Endothelial cell of umbilical vein (primary cell): Measurements from ENCODE around the gene PPCDC. TPM values are rescaled to one million over a fixed set of nuclear protein-coding genes. Genes with fewer than 3 reads are reported as not detected.

Experiments used
- BruUV-seq: library from RNA; stranded (reverse); fragments of 400-500 nt; replicated peaks from 2 replicates; lab custom pipeline; 2021; lab: Mats Ljungman, UMichigan
- CTCF ChIA-PET: fragments of 300-600, 350-600 bp; sonication (Branson Sonifier 250); formaldehyde crosslinking; loops from one replicate; lab custom pipeline; 2021; ENCODE audit warnings: antibody characterized with exemption, inconsistent platforms; lab: Charles Lee
- POLR2A ChIA-PET: fragments of 300-600, 350-600 bp; sonication (Branson Sonifier 250); formaldehyde crosslinking; loops from one replicate; lab custom pipeline; 2021; ENCODE audit warnings: antibody characterized with exemption, inconsistent platforms; lab: Charles Lee
- DNase-seq: peaks from one replicate; pipeline ENCODE4 v3.0.0-alpha.2; 2011; ENCODE audit warnings: low read depth, low spot score
- FAIRE-seq: peaks from 2 replicates; lab custom pipeline; 2011; peaks lifted over from hg19 to GRCh38; lab: Jason Lieb, UNC
- H2AFZ ChIP-seq: 2 replicates; pipeline ENCODE4 v1.6.0; 2012; ENCODE audit warnings: low read depth, low read length, control low read depth, inconsistent platforms
- H3K27ac ChIP-seq: 2 replicates; pipeline ENCODE4 v1.5.1; 2011; ENCODE audit warnings: low read depth, mild to moderate bottlenecking, control low read depth, low read length, moderate library complexity; ENCODE audit not compliant: insufficient read depth
- H3K27me3 ChIP-seq, 2 experiments: 2 replicates each; pipeline versions ENCODE4 v1.6.0 to v1.6.1; 2011; ENCODE audit warnings: low read length in 2 of 2, mixed read lengths in 1 of 2; ENCODE audit not compliant: control insufficient read depth in 2 of 2, insufficient read depth in 2 of 2
- H3K36me3 ChIP-seq, 2 experiments: 2 replicates in 1 of 2; 3 replicates in 1 of 2; pipeline ENCODE4 v1.5.1; 2011; ENCODE audit warnings: low read length in 2 of 2, mild to moderate bottlenecking in 1 of 2, moderate library complexity in 1 of 2; ENCODE audit not compliant: control insufficient read depth in 2 of 2, insufficient read depth in 2 of 2; ENCODE audit errors: extremely low read depth in 1 of 2
- H3K4me1 ChIP-seq: 3 replicates; pipeline ENCODE4 v1.5.1; 2011; ENCODE audit warnings: mild to moderate bottlenecking, low read length; ENCODE audit not compliant: control insufficient read depth, insufficient read depth; ENCODE audit errors: extremely low read depth
- H3K4me2 ChIP-seq: 2 replicates; pipeline ENCODE4 v1.6.1; 2011; ENCODE audit warnings: low read length, control low read depth, mixed read lengths; ENCODE audit not compliant: insufficient read depth
- H3K4me3 ChIP-seq, 3 experiments: fragments of 200-600 bp in 1 of 3; sonication (generic), shearing (Covaris generic) in 1 of 3; replicated peaks in 1 of 3; 2 replicates each; pipeline ENCODE4 v1.5.1; 2011 to 2016; ENCODE audit warnings: control low read depth in 3 of 3, low read length in 3 of 3, mild to moderate bottlenecking in 2 of 3, inconsistent platforms in 1 of 3, low read depth in 1 of 3, moderate library complexity in 1 of 3; ENCODE audit not compliant: insufficient read depth in 1 of 3
- H3K79me2 ChIP-seq: 2 replicates; pipeline ENCODE4 v1.6.0; 2012; ENCODE audit warnings: low read length, inconsistent platforms; ENCODE audit not compliant: control insufficient read depth, insufficient read depth
- H3K9ac ChIP-seq: replicated peaks from 2 replicates; pipeline ENCODE3; 2011; ENCODE audit warnings: low read length, control low read depth; ENCODE audit not compliant: insufficient read depth; ENCODE audit errors: extremely low read depth
- H3K9me1 ChIP-seq: replicated peaks from 3 replicates; pipeline ENCODE4 v1.6.0; 2011; ENCODE audit warnings: mild to moderate bottlenecking, low read length; ENCODE audit not compliant: control insufficient read depth, insufficient read depth; ENCODE audit errors: extremely low read depth
- H3K9me3 ChIP-seq: replicated peaks from 2 replicates; pipeline ENCODE4 v1.5.1; 2012; ENCODE audit warnings: low read length, inconsistent platforms; ENCODE audit not compliant: control insufficient read depth, insufficient read depth
- H4K20me1 ChIP-seq: replicated peaks from 2 replicates; pipeline ENCODE3; 2011; ENCODE audit warnings: mild to moderate bottlenecking, low read length; ENCODE audit not compliant: control insufficient read depth, insufficient read depth; ENCODE audit errors: extremely low read depth
- CTCF ChIP-seq, 2 donors: IDR thresholded peaks; 1 replicate in 1 of 2; 2 replicates in 1 of 2; pipeline ENCODE4 v1.5.1; 2011; ENCODE audit warnings: low read length in 2 of 2, mild to moderate bottlenecking in 2 of 2, moderate library complexity in 2 of 2, control low read depth in 1 of 2, inconsistent platforms in 1 of 2, low read depth in 1 of 2; ENCODE audit not compliant: insufficient read depth in 1 of 2; ENCODE audit errors: extremely low read depth in 1 of 2
- EZH2 ChIP-seq: IDR thresholded peaks from 2 replicates; pipeline ENCODE4 v1.6.1; 2012; ENCODE audit warnings: borderline replicate concordance, low read depth, mild to moderate bottlenecking, moderate library complexity, low read length, inconsistent platforms; ENCODE audit not compliant: severe bottlenecking
- FOS ChIP-seq: IDR thresholded peaks from 2 replicates; pipeline ENCODE4 v1.6.1; 2011; ENCODE audit warnings: mild to moderate bottlenecking, low read length, moderate library complexity, borderline replicate concordance; ENCODE audit not compliant: insufficient read depth
- GATA2 ChIP-seq: IDR thresholded peaks from 2 replicates; pipeline ENCODE4 v1.7.0; 2011; ENCODE audit warnings: low read depth, mild to moderate bottlenecking, moderate library complexity, mixed read lengths, low read length; ENCODE audit not compliant: insufficient read length, insufficient read depth
- JUN ChIP-seq: IDR thresholded peaks from 2 replicates; pipeline ENCODE4 v1.6.1; 2011; ENCODE audit warnings: borderline replicate concordance, low read depth; ENCODE audit not compliant: insufficient read length, insufficient read depth
- MYC ChIP-seq: IDR thresholded peaks from one replicate; pipeline ENCODE4 v1.6.1; 2011; ENCODE audit warnings: mild to moderate bottlenecking, low read depth, low read length
- POLR2A ChIP-seq: IDR thresholded peaks from 2 replicates; pipeline ENCODE4 v1.6.1; 2012; ENCODE audit warnings: low read depth, mild to moderate bottlenecking, control low read depth, low read length
- POLR2AphosphoS5 ChIP-seq: IDR thresholded peaks from 2 replicates; pipeline ENCODE4 v1.6.1; 2012; ENCODE audit warnings: low read depth, mild to moderate bottlenecking, control low read depth, low read length, moderate library complexity; ENCODE audit not compliant: insufficient read depth
- dilution Hi-C: fragments of 300-500 bp; cut with MboI; formaldehyde crosslinking; loops from one replicate; pipeline ENCODE4 v1.15.0; 2019; ENCODE audit warnings: low sequenced_read_pairs; ENCODE audit not compliant: extremely low pct_ligation_motif_present
- intact Hi-C: fragments of 100-400 bp; cut with micrococcal nuclease; formaldehyde crosslinking; loops from one replicate; pipeline ENCODE4 v1.10.0; 2022
- polyA plus RNA-seq, 4 experiments: library from polyadenylated mRNA; depleted of rRNA in 3 of 4; stranded (reverse) in 3 of 4; unstranded in 1 of 4; fragments of >200 nt; gene quantifications; 2 replicates each; pipeline versions ENCODE4 v1.2.1 to v1.2.3, GENCODE V29; 2011 to 2012; ENCODE audit warnings: missing spikeins in 1 of 4
- total RNA-seq: library from RNA; stranded (reverse); gene quantifications from 2 replicates; pipeline ENCODE4 v1.2.3, GENCODE V29; 2021
- TF ChIP-seq, protein P1 (sequence below): IDR thresholded peaks from 2 replicates; pipeline ENCODE4 v1.6.1; 2011; ENCODE audit not compliant: insufficient read depth, insufficient read length

Gene PPCDC
- total and polyA plus RNA-seq, 2 donors (not counting 3 experiments of a cell fraction or from before 2014, with no cell fraction given), result 14.5 to 21.4 TPM

GRCh38 chr15:75028991-75029377, 5.6 kb downstream of the PPCDC start:
- H3K4me1 ChIP-seq, result peaks cover 37% of the 10 kb centered on the region
- no peaks in the 10 kb centered on the region for H4K20me1 ChIP-seq
- H3K36me3 ChIP-seq, result no peaks in the 10 kb centered on the region
- dilution Hi-C loops (no loop called here), intact Hi-C loops (loop anchor here (1.0 to 10.0 kb wide), 9 partner anchors 14 to 653 kb away; partner anchors contain the start of genes RPP25 and SIN3A)
- peak overlapping the region; percentile 87 for H3K9ac ChIP-seq
- BruUV-seq, result no TSS peak
- H3K4me3 ChIP-seq, result no peak overlapping the region
- H3K79me2 ChIP-seq, result peaks cover 1% of the 10 kb centered on the region
- no peaks in the 10 kb centered on the region for H3K27me3 ChIP-seq
- H3K9me1 ChIP-seq, result no peaks in the 10 kb centered on the region
- DNase-seq, result no peak
- POLR2A ChIA-PET, result interaction anchor here (1.8 to 2.9 kb wide), 3 partner anchors 14 to 175 kb away, joined by 12 to 20 read pairs (median 14); partner anchors contain the start of gene C15orf39
- no peak for FAIRE-seq
- peak overlapping the region; percentile 67 for H3K4me2 ChIP-seq
- H2AFZ ChIP-seq, result no peak overlapping the region
- H3K9me3 ChIP-seq, result no peaks in the 10 kb centered on the region
- H3K27ac ChIP-seq, result peak overlapping the region; percentile 99
- no peak for TF ChIP-seq EZH2
- no peak for TF ChIP-seq POLR2AphosphoS5
- no peak for TF ChIP-seq MYC
- no peak for TF ChIP-seq JUN
- no peak for TF ChIP-seq FOS
- TF ChIP-seq CTCF (IDR thresholded peaks at IDR 0.05; ENCODE audit: extremely low read depth in 1 of 2, insufficient read depth in 1 of 2, low read depth in 1 of 2, low read length in 2 of 2), result no peak
- TF ChIP-seq, protein P1, sequence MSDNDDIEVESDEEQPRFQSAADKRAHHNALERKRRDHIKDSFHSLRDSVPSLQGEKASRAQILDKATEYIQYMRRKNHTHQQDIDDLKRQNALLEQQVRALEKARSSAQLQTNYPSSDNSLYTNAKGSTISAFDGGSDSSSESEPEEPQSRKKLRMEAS, result no peak
- no peak for TF ChIP-seq POLR2A
- no peak for TF ChIP-seq GATA2
- CTCF ChIA-PET, result interaction anchor here (0.7 to 5.2 kb wide), 32 partner anchors 8 to 657 kb away, joined by 3 to 213 read pairs (median 4); partner anchors contain the start of genes C15orf39, CSK, MAN2C1 and RPP25
